SJSA1 (cell line): ENCODE measurements around the gene LRSAM1. TPM values are rescaled to one million over a fixed set of nuclear protein-coding genes. Genes with fewer than 3 reads are reported as not detected.

ENCODE experiments used
- DNase-seq, 2 experiments: peaks; one replicate each; pipeline ENCODE4 v3.0.0-alpha.2; 2015 to 2020; ENCODE audit warnings: low spot score in 2 of 2, low read depth in 1 of 2
- H3K27ac ChIP-seq: fragments of 250-450 bp; sonication (Bioruptor Pico); 2 replicates; pipeline ENCODE4 v1.5.1; 2020; ENCODE audit warnings: mild to moderate bottlenecking, moderate library complexity
- H3K27me3 ChIP-seq: fragments of 250-450 bp; sonication (Bioruptor Pico); replicated peaks from 2 replicates; pipeline ENCODE4 v1.5.1; 2020; ENCODE audit warnings: mild to moderate bottlenecking, moderate library complexity
- H3K36me3 ChIP-seq: fragments of 250-450 bp; sonication (Bioruptor Pico); 2 replicates; pipeline ENCODE4 v1.5.1; 2020; ENCODE audit warnings: mild to moderate bottlenecking
- H3K4me1 ChIP-seq: fragments of 250-450 bp; sonication (Bioruptor Pico); replicated peaks from 2 replicates; pipeline ENCODE4 v1.6.1; 2021; ENCODE audit warnings: mild to moderate bottlenecking
- H3K4me3 ChIP-seq: fragments of 250-450 bp; sonication (Bioruptor Pico); 2 replicates; pipeline ENCODE4 v1.5.1; 2020; ENCODE audit warnings: mild to moderate bottlenecking
- H3K9me3 ChIP-seq: fragments of 250-450 bp; sonication (Bioruptor Pico); replicated peaks from 2 replicates; pipeline ENCODE4 v1.5.1; 2020; ENCODE audit warnings: mild to moderate bottlenecking
- total RNA-seq: library from RNA; depleted of rRNA; stranded (reverse); fragments of >200 nt; shearing (Covaris generic); gene quantifications from 2 replicates; pipeline ENCODE4 v1.2.3, GENCODE V29; 2014

The LRSAM1 gene
- total RNA-seq, 1 experiment from 2014 or later: 5.3 TPM

DNA sequence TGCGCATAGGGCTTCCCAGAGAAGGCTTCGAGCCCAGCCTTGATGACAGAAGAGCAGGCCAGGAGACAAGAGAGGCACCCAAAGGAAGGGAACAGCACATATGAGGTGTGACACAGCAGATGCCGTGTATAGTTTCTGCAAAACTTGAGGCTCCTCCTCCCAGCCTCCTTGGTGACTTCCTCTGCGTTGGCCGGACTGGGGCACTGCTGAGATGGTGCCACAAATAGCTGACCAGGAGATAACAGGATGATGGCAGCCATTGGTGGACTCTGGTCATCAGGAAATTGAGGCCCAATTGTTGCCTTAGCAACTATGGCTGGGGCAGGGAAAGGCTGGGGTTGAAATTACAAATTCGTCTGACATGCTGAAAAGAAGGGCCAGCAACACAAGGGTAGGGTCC is 32.0 kb upstream of the LRSAM1 start:
- Histone ChIP-seq H3K36me3 (no peaks in the 10 kb centered on the region), H3K4me1 (peaks cover 6% of the 10 kb centered on the region; the same call in 1 of the 2 replicates), H3K27ac (no peak overlapping the region), H3K9me3 (no peaks in the 10 kb centered on the region), H3K4me3 (no peak overlapping the region), H3K27me3 (no peaks in the 10 kb centered on the region)
- no peak for DNase-seq

DNA sequence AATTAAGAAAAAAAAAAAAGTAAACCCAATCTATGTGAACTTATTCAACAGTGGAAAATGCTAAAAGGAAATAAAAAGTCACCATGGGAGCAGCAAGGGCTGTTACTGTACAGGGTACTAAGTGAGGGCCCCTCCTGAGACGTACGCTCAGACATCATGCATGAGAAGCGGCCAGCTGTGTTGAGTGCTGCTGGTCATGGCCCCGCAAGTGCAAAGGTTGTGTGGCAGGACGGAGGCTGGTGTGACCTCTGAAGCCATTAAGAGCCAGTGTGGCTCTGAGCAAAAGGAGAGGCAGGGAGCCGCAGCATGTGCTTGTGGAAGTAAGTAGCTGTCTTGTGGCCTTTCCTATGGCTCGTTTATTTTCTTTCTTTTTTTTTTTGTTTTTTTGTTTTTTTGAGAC is 30.3 kb upstream of the LRSAM1 start:
- Histone ChIP-seq H3K36me3 (no peaks in the 10 kb centered on the region), H3K27ac (no peak overlapping the region), H3K9me3 (no peaks in the 10 kb centered on the region), H3K4me1 (peaks cover 17% of the 10 kb centered on the region), H3K27me3 (no peaks in the 10 kb centered on the region), H3K4me3 (no peak overlapping the region)
- no peak for DNase-seq

DNA sequence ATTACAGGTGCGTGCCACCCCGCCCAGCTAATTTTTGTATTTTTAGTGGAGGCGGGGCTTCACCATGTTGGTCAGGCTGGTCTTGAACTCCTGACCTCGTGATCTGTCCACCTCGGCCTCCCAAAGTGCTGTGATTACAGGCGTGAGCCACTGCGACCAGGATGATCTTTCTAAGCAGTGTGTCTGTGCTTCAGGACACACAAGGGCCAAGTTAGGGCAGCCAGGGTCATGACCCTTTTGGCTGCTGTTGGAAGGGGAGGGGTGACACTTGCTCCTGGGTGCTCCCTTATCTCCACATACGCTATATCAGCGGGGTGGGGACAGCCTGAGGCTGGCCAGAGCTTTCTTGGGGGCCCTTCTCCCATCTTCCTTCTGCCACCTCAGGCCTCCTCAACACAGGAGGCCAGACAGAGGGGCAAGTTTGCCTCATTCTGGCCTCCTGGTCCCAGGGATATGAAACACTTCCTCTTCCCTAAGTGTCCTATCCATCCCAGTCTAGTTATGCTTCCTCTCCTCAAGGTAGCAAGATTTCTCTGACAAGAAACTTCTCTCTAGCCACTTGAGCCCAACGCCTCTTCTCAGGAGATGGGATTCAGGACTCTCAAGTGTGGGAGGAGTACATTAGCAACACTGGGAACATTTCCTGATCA is 29.1 kb upstream of the LRSAM1 start:
- no peak overlapping the region for H3K4me3 ChIP-seq
- H3K27me3 ChIP-seq: no peaks in the 10 kb centered on the region
- peaks cover 17% of the 10 kb centered on the region for H3K4me1 ChIP-seq
- H3K27ac ChIP-seq: no peak overlapping the region
- H3K9me3 ChIP-seq: no peaks in the 10 kb centered on the region
- no peak for DNase-seq
- H3K36me3 ChIP-seq: peaks cover 5% of the 10 kb centered on the region; the same call in 1 of the 2 replicates

DNA sequence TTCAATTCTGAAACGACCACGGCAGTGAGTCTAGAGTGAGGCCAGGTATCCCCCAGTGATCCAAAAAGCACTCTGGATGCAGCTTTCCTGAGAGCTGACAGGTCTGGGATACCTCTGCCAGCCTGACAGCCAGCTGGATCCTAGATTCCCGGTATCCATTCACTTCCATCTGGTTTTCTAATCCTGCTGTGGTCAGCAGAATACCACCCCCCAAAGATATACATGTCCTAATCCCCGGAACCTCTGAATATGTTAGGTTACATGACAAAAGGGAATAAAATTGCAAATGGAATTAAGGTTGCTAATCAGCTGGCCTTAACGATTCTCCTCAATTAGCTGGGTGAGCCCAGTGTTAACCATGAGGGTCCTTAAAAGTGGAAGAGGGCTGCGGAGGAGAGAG is 28.5 kb upstream of the LRSAM1 start:
- no peaks in the 10 kb centered on the region for H3K27me3 ChIP-seq
- H3K9me3 ChIP-seq: no peaks in the 10 kb centered on the region
- peaks cover 5% of the 10 kb centered on the region; the same call in 1 of the 2 replicates for H3K36me3 ChIP-seq
- DNase-seq: no peak
- H3K4me3 ChIP-seq: peak overlapping the region; percentile 75
- no peak overlapping the region for H3K27ac ChIP-seq
- peaks cover 17% of the 10 kb centered on the region for H3K4me1 ChIP-seq

DNA sequence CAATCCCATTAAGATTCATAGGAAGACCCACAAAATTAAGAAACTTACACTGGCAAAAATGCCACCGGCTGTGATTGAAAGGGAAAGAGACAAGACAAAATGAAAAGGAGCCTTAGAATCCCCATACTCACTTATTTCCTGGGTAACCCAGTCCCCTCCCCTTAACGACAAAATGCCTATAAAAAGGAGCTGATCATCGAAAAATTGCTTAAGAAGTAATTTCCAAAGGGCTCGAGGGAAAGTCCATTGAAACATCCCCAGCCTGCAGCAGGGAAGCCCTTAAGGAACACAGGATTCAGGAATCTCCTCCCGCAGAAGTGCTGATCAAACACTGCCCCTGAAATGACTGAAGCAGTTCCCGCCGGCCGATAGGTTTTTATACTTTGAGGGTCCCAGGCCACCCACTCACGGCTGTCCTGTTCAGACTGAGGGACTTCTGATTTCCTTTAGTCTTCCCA is 27.8 kb upstream of the LRSAM1 start:
- H3K27me3 ChIP-seq: no peaks in the 10 kb centered on the region
- H3K4me1 ChIP-seq: peaks cover 17% of the 10 kb centered on the region
- H3K27ac ChIP-seq: peak overlapping the region; percentile 46
- peak overlapping the region; percentile 75 for H3K4me3 ChIP-seq
- peaks cover 9% of the 10 kb centered on the region; the same call in 1 of the 2 replicates for H3K36me3 ChIP-seq
- no peaks in the 10 kb centered on the region for H3K9me3 ChIP-seq
- DNase-seq: no peak

DNA sequence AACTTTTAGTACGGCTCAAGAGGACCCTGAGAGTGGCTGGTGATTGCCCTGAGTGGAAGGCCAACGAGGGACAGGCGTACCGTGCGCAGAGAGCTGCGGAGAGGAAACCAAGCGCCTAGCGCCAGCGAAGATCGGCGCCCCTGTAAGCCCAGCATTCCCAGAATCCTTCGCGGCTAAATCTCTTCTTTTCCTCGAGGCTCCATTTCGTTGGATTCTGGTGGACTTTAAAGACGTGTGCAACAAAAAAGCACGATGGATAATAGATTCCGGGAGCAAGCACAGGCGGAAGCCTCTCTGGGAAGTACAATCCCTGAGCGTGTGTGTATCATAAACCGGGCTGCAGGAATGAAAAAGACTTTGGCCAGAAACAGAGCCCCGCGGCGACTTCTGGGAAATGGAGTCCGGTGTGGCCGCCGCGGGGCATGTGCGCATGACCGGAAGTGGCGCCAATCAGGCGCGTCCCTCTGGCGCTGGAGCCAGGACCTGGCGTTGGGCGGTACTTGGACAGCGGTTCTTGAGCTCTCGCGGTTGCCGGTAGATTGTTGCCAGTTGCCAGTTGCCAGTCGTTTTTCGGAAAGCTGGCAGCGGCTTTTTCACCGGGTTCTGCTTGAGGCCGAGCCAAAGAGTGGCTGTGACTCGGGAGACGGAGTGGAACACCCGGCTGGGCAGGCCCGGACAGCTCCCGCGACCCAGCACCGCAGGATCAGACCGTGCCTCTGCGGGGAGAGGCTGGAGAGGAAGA is 27.2 kb upstream of the LRSAM1 start, which contains the start of gene ZNF79:
Gene ZNF79 (plus strand): TSS at position 449 of the 742 bp plus-strand sequence. CDS start 406 bp downstream, outside the sequence.
- H3K9me3 ChIP-seq: no peaks in the 10 kb centered on the region
- peak within 1 kb of the TSS; percentile 75 for H3K4me3 ChIP-seq
- H3K36me3 ChIP-seq: peaks cover 15% of the 10 kb centered on the region; the same call in 1 of the 2 replicates
- H3K27me3 ChIP-seq: no peaks in the 10 kb centered on the region
- DNase-seq: peak; percentile 91 to 93
- H3K27ac ChIP-seq: peak within 1 kb of the TSS; percentile 46
- peaks cover 17% of the 10 kb centered on the region for H3K4me1 ChIP-seq

DNA sequence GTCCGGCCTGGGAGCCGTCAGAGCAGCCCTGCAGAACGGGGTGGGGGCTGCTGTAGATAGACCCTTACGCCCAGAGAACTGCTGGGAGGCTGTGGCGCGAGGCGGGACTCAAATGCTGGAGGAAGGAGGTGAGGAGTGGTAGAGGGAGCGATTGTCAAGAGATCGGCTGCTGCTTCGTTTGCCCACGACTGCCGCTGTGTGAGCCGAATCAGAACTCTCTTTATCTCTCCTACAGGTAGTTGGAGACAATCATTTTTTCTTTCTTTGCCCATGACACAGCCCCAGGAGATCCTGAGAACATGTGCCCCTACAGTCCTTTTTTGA is 26.7 kb upstream of the LRSAM1 start:
- H3K4me3 ChIP-seq: peak overlapping the region; percentile 75
- H3K4me1 ChIP-seq: peaks cover 17% of the 10 kb centered on the region
- H3K27ac ChIP-seq: peak overlapping the region; percentile 46
- H3K36me3 ChIP-seq: peaks cover 16% of the 10 kb centered on the region; the same call in 1 of the 2 replicates
- DNase-seq: no peak
- H3K27me3 ChIP-seq: no peaks in the 10 kb centered on the region
- no peaks in the 10 kb centered on the region for H3K9me3 ChIP-seq

DNA sequence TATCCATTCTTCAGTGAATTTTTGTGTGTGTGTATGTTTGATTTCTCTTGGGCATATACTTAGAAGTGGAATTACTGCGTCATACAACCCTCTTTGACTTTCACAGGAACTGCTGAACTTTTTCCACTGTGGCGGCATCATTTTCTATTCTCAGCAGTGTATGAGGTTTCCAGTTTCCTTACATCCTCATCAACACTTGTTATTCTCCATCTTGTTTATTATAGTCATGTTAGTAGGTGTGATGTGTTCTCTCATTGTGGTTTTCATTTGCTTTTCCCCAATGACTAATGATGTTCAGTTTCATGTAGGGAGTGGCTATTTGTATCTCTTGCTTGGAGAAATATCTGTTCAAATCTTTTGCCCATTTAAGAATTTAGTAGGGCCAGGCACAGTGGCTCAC is 24.6 kb upstream of the LRSAM1 start:
- Histone ChIP-seq H3K27me3 (no peaks in the 10 kb centered on the region), H3K4me1 (peaks cover 17% of the 10 kb centered on the region), H3K27ac (no peak overlapping the region), H3K36me3 (peaks cover 28% of the 10 kb centered on the region), H3K9me3 (no peaks in the 10 kb centered on the region), H3K4me3 (no peak overlapping the region)
- DNase-seq: no peak

DNA sequence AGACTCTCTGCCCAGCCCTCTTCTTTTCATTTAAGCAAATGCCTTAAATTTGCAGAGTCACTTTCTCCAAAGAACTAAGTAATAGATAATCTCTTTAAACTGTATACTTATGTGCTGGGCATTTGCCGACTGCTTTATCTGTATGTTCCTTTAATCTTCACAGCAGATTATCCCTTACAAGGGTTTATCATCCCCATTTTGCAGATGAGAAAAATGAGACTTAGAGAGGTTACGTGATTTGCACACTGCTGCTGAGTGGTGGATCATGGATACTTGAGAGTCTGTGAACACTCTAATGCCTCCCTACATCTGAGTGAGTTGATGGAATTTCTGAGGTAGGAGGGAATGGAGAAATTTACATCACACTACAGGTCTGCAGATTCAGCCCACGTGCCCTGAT is 23.0 kb upstream of the LRSAM1 start:
- no peaks in the 10 kb centered on the region for H3K27me3 ChIP-seq
- peaks cover 28% of the 10 kb centered on the region for H3K36me3 ChIP-seq

DNA sequence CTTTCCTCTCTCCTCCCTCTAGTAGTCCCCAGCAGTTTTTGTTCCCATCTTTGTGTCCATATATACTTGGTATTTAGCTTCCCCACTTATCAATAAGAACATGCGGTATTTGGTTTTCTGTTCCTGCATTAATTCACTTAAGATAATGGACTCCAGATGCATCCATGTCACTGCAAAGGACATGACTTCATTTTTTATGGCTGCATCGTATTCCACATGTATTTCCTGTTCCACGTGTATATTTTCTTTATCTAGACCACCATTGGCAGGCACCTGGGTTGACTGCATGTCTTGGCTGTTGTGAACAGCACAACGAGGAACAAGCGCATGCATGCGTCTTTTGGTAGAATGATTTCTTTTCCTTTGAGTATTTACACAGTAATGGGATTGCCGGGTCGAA is 20.9 kb upstream of the LRSAM1 start:
- DNase-seq: no peak

More for the DNA sequence above, 23.0 kb upstream of the LRSAM1 start:
- Histone ChIP-seq H3K27ac (no peak overlapping the region), H3K4me3 (no peak overlapping the region), H3K4me1 (peaks cover 11% of the 10 kb centered on the region), H3K9me3 (no peaks in the 10 kb centered on the region)
- no peak for DNase-seq

DNA sequence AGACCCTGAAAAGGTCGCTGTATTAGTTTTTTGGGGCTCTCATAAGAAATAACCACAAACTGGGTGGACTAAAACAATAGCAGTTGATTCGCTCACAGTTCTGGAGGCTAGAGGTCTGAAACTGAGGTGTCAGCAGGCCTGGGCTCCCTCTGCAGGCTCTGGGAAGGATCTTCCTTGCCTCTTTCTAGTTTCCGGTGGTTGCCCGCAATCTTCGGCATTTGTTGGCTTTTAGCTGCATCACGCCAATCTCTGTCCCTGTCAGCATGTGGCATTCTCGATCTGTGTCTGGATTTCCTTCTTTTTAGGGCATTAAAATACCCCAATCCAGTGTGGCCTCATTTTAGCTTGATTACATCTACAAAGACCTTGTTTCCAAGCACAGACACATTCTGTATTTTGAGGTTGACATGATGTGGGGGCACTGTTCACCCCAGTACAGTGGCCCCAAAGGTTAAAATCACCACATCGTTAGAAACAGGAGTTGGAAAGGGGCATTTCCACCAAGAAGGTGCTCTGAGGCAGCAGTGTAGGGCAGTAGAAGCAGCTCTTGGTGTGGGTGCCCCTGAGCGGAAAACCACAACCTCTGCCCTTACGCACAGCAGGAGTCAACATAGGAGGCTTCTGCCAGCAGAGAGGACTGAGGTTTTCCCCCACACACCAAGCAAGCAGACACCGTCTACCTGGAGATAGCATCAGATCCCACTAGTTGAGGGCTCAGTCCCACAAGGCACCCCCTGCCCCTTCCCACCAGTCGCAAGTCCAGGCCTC is 13.6 kb upstream of the LRSAM1 start:
- Histone ChIP-seq H3K4me1 (no peaks in the 10 kb centered on the region), H3K4me3 (no peak overlapping the region), H3K27me3 (no peaks in the 10 kb centered on the region), H3K9me3 (no peaks in the 10 kb centered on the region), H3K27ac (no peak overlapping the region), H3K36me3 (peaks cover 88% of the 10 kb centered on the region)
- no peak for DNase-seq

More for the DNA sequence above, 20.9 kb upstream of the LRSAM1 start:
- Histone ChIP-seq H3K4me3 (no peak overlapping the region), H3K36me3 (peaks cover 48% of the 10 kb centered on the region), H3K27me3 (no peaks in the 10 kb centered on the region), H3K4me1 (peaks cover 5% of the 10 kb centered on the region), H3K27ac (no peak overlapping the region), H3K9me3 (no peaks in the 10 kb centered on the region)

DNA sequence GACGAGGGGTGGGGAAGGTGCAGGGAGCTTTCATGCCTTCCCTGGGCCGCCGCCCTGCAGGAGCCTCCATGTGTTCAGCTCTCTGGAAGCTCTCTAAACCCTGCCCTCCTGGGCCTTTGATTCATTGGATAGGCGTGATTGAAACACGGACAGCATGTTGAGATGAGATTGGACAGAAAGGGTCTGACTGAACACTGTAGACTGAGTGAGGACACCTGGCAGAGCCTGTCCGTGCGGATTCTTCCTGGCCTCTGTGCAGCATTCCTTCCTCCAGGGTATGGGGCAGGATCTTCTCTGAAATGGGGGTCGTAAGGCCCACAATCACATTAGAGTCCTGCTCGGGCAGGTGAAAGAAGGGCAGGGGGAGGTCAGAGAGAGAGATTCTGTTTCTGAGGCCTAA is 12.9 kb upstream of the LRSAM1 start:
- no peak for DNase-seq
- H3K4me3 ChIP-seq: no peak overlapping the region
- no peak overlapping the region for H3K27ac ChIP-seq
- H3K4me1 ChIP-seq: no peaks in the 10 kb centered on the region
- peaks cover 94% of the 10 kb centered on the region for H3K36me3 ChIP-seq
- no peaks in the 10 kb centered on the region for H3K27me3 ChIP-seq
- peaks cover under 1% of the 10 kb centered on the region; the same call in 1 of the 2 replicates for H3K9me3 ChIP-seq

DNA sequence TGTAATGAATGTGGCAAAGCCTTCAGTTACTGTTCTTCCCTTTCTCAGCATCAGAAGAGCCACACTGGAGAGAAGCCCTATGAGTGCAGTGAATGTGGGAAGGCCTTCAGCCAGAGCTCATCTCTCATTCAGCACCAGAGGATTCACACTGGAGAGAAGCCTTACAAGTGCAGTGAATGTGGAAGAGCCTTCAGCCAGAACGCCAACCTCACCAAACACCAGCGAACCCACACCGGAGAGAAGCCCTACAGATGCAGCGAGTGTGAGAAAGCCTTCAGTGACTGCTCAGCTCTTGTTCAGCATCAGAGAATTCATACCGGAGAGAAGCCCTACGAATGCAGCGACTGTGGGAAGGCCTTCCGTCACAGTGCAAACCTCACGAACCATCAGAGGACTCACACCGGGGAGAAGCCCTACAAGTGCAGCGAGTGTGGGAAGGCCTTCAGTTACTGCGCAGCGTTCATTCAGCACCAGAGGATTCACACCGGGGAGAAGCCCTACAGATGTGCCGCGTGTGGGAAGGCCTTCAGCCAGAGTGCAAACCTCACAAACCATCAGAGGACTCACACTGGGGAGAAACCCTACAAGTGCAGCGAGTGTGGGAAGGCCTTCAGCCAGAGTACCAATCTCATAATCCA is 6.9 kb upstream of the LRSAM1 start:
- no peak for DNase-seq
- H3K4me3 ChIP-seq: no peak overlapping the region
- H3K27me3 ChIP-seq: no peaks in the 10 kb centered on the region
- no peak overlapping the region for H3K27ac ChIP-seq
- H3K9me3 ChIP-seq: peaks cover 2% of the 10 kb centered on the region; the same call in 1 of the 2 replicates
- peaks cover 14% of the 10 kb centered on the region for H3K4me1 ChIP-seq
- H3K36me3 ChIP-seq: peaks cover 95% of the 10 kb centered on the region
